Fibroblast of the aortic adventitia (primary cell): ENCODE data around the gene CD247. TPM values are rescaled to one million over a fixed set of nuclear protein-coding genes. Genes with fewer than 3 reads are reported as not detected.

Experiments
- DNase-seq: peaks from one replicate; pipeline ENCODE4 v3.0.0-alpha.2; 2010; ENCODE audit warnings: low read depth
- H3K4me3 ChIP-seq: 2 replicates; pipeline ENCODE4 v1.5.1; 2011; ENCODE audit warnings: low read depth, mild to moderate bottlenecking, control low read depth, low read length, moderate library complexity
- CTCF ChIP-seq: IDR thresholded peaks from 2 replicates; pipeline ENCODE4 v1.5.1; 2011; ENCODE audit warnings: mild to moderate bottlenecking, low read length, control low read depth, inconsistent platforms; ENCODE audit not compliant: insufficient read depth
- total RNA-seq: library from RNA; depleted of rRNA; stranded (reverse); fragments of >200 nt; gene quantifications from 2 replicates; pipeline ENCODE4 v1.2.3, GENCODE V29; 2012; ENCODE audit warnings: low replicate concordance

The CD247 gene
- total RNA-seq, 1 donor: 0.18 TPM

DNA sequence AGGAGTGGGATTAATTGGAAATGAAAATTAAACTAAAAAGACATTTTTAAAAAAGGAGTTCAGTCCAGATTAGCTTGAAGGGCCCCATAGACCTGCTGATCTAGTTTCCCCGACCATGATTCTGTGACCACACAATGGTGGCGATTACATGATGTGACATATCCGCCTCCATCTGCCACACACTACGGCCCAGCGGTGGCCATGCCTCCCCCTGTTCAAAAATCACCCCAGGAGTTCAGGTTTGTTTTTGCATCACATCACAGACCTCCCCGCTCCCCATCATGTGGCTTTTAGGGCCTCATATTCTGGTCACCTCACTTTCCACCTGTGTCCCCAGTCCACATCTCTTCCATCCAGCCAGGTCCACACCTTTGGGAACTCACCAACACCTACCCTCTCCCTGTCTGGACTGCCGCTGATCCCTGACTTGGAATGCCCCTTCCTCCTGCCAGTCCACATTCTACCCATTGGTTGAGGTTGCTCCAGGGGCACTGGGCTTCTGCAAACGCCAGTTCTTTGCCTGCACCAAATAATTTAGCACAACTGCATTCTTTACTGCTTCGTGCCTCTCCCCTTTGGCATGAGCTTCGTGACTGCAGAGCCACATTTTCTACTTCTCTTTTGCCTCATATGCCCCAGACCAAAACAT, 38.9 kb downstream of the CD247 start:
- TF ChIP-seq CTCF: no peak
- H3K4me3 ChIP-seq: no peak overlapping the region
- DNase-seq: no peak

DNA sequence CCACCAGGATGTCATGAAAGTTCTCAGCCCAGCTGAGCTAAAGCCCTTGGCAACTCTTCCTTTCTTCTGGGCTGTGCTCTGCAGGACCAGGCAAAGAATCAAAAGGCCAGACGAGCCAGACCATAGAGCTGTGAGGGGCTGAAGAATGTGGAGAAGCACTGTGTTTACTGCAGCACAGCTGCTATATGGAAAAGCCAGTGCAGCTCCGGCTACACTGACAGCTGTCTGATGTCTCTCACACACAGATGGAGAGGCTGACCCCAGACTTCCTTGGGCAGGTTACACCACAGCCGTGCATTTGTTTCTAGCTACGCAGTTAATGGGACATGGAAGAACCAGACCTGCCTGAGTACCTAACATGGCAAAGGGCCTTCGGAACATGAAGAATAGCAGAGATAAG, 40.3 kb downstream of the CD247 start:
- TF ChIP-seq CTCF: no peak
- DNase-seq: no peak
- no peak overlapping the region for H3K4me3 ChIP-seq

DNA sequence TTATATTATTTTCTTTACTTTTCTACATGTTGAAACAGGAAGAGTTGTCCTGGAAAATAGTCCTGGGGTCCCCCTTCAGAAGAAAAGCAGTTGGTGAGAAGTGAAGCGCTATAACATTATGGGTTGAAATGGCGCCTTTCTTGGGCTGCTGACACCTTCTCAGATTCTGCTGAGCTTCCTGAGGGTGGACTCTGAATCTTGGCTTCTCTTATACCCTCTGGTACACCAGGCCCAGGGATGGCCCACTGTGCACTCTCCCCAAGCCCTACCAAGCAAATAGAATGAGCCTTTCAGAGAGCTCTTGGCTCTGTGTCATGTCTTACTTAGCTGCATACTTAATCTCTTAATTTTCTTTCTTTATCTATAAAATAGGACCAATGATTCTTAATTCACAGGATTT, 42.3 kb downstream of the CD247 start:
- H3K4me3 ChIP-seq: no peak overlapping the region
- TF ChIP-seq CTCF: no peak
- DNase-seq: no peak

GRCh38 chr1:167474191-167474641, 44.1 kb downstream of the CD247 start:
- no peak overlapping the region for H3K4me3 ChIP-seq
- TF ChIP-seq CTCF: no peak
- DNase-seq: no peak

- no peak for DNase-seq
- no peak overlapping the region for H3K4me3 ChIP-seq
- TF ChIP-seq CTCF: no peak
Measured at GRCh38 chr1:167473761-167474160, 44.6 kb downstream of the CD247 start.

GRCh38 chr1:167472752-167473521, 45.4 kb downstream of the CD247 start:
- TF ChIP-seq CTCF: no peak
- H3K4me3 ChIP-seq: no peak overlapping the region
- no peak for DNase-seq
